HG02571 (cell line): ENCODE results near the gene PDCD7.

ENCODE experiments used
- ATAC-seq: cut with Tn5 transposase; IDR thresholded peaks from one replicate; pipeline ENCODE4 v1.9.1; 2021; ENCODE audit warnings: mild to moderate bottlenecking, moderate library complexity; ENCODE audit not compliant: unreplicated experiment

The PDCD7 gene

DNA sequence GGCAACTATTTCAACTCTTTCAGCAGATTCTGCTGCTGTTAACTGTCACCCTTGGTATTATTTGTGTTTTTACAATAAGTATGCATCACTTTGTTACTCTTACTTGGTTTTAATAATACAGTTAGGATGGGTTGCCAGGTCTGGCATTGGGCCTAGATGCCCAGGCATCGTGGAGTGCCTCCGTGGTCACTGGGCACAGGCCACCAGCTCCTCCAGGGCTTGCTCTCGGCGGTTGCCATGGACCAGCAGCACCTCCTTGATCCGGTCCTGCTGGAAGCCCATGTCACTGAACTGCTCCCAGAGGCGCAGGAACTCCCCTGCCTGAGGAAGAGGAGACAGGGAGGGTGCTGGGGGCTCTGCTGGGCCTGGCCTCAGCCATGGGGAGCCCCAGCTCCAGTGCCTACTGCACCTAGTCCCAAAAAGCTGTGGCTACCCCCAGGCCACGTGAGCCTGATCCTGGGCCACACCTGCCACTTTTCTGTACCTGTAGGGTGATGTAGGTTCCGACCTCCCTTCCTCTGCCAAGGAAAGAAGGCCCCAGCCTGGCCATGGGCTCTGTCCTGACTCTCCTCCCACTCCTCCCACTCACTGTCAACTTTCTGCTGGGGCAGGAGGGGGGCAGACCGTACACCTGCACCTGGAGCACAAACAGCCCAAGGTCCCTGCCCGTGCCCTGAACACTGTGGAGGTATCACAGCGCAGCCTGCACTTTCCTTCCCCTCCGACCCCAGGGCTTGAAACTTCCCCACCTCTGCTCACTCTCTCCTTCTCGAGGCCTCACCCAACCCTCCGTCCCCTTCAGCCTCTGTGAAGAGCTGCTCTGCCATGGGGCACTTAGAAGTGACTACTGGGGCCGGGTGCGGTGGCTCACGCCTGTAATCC, 40.5 kb downstream of the PDCD7 start:
- no peak for ATAC-seq

DNA sequence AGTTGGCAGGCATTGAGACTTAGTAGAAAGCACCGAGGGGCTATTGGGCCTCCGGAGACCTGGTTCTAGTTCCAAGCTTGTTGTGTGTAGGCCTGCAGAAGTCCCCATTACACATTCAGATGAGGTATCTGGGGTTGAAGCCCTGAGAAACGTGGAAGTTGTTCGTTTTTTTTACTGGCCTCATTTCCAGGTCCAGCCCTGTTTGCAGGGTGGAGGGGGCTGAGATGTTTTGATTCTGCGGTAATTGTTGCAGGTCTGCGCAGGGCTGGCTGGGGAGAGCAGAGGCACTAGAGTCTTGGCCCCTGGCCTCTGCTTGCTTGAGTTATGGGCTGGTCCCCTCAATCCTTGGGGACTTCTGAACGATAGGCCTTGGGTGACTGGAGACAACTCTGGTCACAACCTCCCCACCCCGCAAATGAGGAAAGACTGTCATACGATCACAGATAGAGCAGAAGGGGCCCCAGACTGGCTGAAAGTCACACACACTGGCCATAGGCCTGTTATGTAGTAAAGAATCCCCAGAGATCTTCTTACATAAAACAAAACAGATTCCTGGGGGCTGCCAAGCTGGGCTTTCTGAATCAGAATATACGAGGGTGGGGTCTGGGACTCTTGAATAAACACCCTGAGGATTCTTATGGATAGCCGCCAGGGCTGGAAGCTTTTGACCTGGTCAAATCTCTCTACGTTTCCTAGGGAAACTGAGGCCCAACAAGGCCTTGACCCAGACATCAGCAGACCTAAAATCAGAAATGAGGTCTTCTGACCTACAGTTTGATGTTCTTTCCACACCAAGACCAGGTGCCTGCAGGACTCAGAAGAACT, 41.5 kb downstream of the PDCD7 start:
- ATAC-seq = no peak

DNA sequence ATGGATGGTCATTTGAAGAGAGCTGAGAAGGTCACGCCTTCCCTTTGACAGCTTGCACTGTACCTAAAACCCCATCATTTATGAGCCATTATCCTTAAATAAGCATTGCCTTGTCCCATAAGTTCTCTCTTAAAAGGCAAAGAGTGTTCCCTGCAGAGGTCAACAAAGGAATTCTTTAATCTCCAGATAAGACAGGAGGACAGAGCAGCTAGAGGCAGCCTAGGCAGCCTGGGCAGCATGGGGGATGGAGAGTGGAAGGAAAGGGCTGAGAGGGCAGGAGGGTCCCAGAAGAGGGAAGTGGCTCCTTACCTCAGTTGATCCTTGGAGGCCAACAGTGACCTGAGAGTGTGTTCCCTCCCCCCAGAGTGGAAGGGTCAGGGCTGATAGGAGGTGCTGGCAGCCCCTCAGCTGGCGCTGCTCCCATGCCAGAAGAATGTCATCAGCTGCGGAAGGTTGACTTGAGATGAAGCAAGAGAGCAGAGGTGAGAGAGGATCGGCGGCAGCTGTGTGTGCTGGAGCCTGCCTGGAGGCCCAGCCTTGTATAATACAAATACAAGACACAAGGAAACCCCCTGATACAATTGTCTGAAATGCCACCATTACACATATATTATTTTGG, 44.3 kb downstream of the PDCD7 start:
- no peak for ATAC-seq

DNA sequence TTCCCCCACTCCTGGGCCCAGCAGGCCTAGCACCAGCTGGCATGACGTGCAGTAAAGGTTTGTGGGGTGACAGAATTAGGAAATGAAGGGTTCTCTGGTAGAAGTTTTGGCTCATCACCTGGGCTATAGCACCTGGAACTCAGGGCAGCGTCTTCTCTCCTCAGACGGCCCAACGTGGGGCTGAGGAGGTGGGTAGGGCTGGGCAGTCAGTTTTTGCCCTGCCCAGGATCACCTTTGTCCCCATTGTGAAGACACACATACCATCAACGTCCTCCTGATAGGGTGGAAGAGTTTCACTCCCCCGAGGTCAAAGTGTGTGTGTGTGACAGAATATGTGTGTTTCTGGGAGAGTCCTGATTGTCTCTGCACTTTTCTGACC, 45.0 kb downstream of the PDCD7 start:
- ATAC-seq = no peak

DNA sequence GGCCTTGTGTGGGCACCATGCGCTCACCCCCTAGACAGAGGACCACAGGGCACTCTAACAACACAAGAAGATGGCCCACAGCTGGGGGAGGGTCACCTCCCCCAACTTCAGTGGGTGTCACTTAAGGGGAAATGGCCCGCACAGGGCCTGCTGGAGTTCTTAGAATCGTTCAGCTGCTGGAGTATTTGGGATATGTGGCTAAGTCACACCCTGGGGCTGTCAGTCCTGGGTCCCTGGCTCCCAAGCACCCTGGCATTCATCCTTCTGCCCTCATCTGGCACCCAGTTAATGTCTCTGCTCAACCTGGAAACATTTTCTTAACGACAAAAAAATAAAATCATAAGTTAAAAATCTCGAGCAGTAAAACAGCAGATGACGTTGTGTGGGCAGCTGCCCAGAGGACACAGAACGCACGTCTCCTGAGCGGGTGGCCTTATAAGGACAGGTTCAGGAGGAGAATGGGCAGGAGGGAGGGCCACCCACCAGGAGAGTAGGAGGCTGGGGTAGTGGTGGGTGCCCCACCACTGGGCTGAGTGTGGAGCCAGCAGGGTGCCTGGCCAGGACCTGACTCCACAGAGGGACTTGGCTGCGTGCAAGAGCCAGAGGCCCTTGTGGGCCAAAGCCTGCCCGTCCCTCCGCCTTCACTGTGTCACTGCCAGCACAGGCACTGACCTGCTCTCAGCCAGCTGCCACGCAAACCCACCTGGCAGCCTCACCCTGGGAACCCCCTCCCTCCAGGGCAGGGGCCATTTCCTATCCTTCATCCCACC, 45.5 kb downstream of the PDCD7 start:
- ATAC-seq = no peak

DNA sequence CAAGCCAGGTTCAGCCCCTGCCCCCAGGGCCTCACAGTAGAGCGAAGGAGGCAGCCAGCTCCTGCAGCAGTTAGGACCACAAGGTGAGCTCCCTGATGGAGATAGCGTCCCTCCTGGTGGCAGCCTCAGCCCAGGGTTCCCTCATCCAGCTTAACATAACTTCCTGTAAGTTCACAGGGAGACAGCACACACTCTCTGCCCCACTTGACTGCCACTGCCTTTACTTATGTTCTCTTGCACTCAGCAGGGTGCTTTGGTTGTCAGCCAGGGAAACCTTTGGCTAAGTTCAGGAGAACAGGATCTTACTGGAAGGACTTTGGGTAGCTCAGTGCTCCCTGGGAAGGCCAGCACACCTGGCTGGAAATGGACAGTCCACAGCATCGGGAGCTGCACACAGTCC, 46.2 kb downstream of the PDCD7 start:
- ATAC-seq = no peak

DNA sequence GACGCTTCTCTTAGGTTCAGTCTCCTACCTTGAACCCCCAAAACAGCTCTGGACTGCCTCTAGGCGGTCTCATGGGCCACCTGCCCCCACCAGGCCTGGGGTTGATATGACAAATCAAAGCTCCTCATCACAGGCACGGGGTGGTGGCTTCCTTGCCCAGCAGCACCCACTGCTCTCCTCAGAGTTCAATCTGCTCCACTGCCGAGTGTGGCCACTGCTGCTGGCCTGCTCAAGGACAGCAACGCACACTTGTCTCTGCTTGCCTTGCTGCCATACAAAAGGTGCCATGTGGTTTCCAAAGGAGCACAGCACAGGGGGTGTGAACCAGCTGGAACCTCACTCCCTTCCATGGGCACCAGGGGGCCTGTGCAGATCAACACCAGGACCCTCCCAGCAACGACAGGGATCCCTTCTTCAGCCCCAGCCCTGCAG, 46.9 kb downstream of the PDCD7 start:
- no peak for ATAC-seq

DNA sequence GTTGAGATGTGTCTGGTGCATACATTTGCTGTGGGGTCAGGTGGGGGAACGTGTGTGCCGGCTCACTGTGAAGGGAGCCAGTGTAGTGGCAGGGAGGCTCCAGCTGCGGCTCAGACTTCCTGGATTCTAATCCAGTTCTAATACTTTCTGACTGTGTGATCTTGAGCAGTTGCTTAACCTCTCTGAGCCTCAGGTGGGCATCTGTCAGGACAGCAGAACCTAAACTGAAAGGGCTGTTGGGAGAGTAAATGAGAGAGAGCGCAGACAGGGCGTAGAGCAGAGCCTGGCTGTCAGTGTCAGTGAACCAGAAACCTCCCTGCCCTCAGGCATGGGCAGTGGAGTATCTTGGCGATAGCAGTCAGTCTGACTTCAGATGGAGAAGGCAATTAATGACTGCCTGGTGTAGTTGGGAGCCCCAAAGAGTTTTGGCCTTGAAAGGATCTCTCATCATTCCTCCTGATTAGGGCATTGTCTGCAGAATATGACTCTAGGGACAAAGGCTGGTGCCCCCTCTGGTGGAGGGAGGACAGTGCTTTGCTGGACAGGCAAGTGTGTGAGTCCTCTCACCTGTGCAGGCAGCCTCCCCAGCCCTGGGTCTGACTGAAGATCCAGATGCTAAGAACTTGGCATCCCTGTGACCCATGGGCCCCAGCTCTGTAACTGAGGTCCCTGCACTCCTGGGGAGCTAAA, 47.5 kb downstream of the PDCD7 start:
- ATAC-seq = no peak

DNA sequence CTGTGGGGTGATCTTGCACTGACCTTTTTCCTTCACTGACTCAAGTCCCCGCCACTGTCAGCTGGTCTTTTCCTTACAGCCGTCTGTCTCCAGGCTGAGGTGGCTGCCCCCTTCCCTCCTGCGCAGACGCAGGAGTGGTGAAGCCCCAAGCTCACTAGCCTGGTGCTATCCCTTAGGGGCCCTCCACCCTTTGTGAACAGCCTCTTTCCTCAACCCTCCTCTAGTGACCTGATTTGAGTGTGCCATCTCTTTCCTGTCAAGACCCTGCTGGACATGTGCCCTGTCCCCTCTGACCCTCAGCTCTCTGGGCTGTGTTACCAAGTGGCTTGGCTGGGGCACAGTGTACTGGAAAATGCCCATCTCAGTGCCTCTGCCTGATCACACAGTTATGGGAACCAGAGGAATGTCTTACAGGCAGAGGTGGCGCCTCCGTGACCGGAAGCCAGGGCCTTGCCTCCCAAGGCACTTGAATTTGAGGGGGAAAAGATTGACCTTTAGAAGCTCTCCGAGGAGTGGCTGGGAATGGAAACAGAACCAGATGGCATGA, 48.3 kb downstream of the PDCD7 start:
- ATAC-seq = no peak

DNA sequence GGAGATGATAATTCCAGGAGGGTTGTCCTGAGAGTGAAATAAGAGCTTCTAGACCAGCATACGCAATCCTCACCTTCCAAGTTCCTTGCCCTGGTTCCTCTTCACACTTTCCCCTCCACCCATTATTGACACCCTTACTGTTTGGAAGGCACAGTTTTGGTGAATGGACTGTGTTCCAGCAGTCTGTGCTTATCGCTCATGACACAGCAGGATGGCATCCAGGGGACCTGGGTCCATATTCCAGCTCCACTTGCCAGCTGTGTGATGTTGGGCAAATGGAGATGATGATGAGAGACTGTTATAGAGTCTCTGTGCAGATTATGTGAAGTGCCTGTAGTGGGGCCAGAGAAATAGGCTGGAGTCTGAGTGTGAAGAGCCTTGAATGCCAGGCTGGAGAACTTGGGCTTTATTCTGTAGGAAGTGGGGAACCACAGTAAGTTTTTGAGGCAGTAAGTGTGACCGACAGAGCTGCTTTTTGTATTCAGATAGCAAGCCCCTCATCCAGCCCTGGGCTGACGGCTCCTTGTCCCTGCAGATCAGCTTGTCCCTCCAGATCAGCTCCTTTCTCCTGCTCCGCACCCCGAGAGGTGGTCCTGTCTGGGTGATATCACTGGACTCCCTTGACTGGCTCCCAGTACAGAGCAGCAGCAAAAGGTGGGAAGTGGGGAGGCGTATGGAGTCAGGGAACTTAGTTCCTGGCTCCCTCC, 49.0 kb downstream of the PDCD7 start:
- no peak for ATAC-seq

DNA sequence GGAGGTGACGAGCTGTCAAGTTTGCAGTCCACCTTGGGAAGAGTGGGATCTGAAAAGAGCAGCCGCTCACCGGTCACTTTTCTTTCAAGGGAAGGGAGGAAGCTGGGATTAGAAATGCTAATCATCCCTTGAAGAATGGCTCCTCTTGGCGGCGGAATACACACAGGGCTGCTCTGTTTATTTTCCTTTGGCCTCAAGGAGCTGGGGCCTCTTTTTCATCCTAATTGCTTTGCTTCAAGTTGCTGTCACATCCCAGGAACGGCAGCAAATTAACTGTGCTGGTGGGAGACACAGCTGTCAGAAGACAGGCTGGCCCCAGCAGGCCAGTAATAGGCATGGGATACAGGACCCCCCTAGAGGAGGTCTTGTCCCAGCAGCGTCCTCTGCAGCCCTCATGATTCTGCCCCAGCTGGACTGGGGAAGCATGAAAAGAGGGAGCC, 50.3 kb downstream of the PDCD7 start:
- no peak for ATAC-seq

DNA sequence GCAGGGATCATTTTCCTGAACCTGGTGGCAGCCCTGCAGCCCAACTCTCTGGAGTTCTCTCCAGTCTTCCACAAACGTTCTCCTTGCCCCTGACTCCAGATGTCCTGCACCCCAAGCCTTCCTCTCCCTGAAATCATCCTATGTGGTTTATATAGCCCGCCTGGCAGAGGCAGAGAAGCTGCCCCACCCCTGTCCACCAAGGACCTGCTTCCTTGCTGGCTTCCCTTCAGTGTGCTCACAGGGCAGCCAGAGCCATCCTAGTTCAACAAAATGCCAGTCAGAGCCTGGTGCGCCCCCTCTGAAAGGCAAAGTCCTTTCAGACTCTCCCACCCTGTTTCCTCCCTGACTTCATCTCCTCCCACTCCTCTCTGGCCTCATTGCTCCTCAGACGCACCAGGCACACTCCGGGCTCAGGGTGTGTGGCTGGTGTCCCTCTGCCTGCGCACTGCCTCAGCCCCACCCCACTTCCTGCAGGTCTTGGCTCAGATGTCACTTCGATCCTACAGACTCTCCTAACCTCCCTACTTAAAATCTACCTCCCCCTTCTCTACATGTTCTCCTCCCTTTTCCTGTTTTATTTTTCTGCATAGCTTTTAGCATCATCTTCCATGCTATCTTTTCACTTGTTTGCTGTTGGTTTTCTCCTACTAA, 51.2 kb downstream of the PDCD7 start:
- ATAC-seq = no peak

DNA sequence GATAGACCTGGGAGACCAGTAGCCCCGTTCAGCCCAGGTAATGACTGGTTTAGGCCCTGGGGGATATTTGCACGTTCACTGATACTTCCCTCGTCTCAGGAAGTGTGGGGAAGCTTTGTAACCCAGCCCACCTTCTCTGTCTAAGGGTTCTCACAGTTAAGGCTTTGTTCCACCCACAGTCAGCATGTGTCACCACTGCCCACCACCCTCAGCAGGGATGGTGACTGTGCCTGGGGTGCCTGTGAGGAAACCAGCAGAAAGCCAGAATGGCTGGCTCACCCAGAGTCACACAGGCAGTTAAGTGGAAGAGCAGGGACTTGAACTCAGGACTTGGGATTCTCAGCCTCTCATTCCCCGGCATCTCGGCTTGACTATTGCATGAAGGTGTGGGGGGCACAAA, 51.9 kb downstream of the PDCD7 start:
- ATAC-seq = no peak

DNA sequence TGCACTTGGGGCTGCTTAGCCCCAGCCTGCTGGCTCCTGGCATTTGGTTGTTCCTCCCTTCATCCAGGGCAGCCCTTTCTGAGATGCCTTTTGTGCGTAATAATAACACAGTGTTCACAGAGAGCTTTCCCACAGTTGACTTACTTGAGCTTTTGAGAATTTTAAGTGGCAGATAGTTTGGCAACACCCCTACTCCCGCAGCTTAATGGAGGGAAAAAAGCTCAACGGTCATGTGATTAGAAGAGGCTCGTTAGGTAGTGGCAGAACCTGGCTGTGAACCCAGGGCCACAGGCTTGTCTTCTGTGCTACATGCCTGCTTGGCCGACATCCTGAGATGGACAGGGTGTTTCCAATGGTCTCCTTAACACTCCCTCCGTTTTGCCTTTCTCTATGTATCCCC, 52.3 kb downstream of the PDCD7 start:
- no peak for ATAC-seq

DNA sequence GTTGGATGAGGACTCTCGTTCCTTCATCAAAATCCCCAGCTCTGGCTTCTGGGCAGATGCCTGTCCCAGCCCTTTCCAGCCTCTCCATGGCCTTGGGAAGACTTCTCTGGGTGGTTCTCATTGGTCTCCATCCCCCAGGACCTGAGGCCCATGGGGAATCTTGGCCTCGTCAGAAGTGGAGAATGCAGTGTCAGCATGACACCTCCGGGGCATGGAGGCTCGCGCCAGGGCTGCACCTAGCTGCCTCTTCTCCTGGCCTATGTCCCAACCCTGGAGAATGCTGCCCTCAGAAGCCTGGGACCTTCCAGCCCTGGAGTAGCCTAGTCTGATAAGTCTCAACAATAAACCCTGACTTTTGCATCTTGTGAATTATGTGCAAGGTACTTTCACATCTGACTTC, 54.0 kb downstream of the PDCD7 start:
- no peak for ATAC-seq

DNA sequence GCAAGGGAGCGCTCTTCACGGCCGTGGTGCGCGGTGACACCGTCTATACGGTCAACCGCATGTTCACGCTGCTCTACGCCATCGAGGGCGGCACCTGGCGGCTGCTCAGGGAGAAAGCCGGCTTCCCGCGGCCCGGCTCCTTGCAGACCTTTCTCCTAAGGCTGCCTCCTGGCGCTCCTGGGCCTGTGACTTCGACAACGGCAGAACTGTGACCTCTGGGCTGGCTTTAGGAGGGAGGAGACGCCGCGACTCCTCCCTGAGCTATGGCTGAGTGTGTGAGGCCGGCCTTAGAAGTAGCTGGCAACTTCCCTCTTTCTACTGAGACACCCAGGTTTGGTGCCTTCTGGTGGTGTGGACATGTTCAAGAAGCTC, 55.6 kb downstream of the PDCD7 start:
- no peak for ATAC-seq

DNA sequence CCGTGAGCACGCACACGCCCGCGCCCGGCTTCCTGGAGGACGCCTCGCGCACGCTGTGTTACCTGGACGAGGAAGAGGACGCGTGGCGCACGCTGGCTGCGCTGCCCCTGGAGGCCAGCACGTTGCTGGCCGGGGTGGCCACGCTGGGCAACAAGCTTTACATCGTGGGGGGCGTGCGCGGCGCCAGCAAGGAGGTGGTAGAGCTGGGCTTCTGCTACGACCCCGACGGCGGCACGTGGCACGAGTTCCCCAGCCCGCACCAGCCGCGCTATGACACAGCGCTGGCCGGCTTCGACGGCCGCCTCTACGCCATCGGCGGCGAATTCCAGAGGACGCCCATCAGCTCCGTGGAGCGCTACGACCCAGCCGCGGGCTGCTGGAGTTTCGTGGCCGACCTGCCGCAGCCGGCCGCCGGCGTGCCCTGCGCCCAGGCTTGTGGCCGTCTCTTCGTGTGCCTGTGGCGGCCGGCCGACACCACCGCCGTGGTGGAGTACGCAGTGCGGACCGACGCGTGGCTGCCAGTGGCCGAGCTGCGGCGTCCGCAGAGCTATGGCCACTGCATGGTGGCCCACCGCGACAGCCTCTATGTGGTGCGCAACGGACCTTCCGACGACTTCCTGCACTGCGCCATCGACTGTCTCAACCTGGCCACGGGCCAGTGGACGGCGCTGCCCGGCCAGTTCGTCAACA, 56.2 kb downstream of the PDCD7 start:
- no peak for ATAC-seq
